ENCODE results near the gene DOCK3.

DNA sequence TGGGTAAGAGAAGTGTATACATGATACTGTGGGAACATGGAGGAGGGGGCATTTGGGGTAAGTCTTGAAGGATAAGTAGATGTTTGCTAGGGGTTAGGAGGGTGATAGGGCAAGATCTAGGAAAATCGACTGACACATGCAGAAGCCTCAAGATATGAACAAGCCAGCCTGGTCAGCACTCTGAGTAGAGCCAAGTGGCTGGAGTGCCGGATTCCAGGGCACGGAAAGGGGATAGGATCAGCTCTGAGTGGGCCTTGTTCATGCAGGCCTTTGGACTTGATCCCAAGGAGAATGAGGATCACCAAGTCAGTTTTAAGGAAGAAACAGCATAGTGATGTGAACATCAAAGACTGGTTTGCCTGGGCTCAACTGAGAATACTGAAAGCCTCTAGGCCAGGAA, 686.1 kb downstream of the DOCK3 start:
- no peak for TF ChIP-seq POLR2A (IDR thresholded peaks at IDR 0.05; ENCODE audit: low read depth, low read length)
- no peak for TF ChIP-seq TAF1 (IDR thresholded peaks at IDR 0.05; ENCODE audit: low read depth, low read length)
- TF ChIP-seq POLR2AphosphoS5 (IDR thresholded peaks at IDR 0.05; ENCODE audit: low read depth, low read length), result no peak

Data from GM12891 (cell line).